ENCODE results near the gene LRRK1.

The LRRK1 gene

GRCh38 chr15:101019366-101019896, 100.3 kb downstream of the LRRK1 start:
- no peaks in the 10 kb centered on the region; the same call in 1 of the 2 replicates for H3K79me2 ChIP-seq (ENCODE audit: control insufficient read depth, low read length)
- H3K9me2 ChIP-seq (replicated peaks; ENCODE audit: control insufficient read depth, low read length), result no peaks in the 10 kb centered on the region
- no peaks in the 10 kb centered on the region for H3F3A ChIP-seq (ENCODE audit: control insufficient read depth, insufficient read depth)
- H3K4me3 ChIP-seq (ENCODE audit: low read length), result no peak overlapping the region
- H3K27me3 ChIP-seq (ENCODE audit: control insufficient read depth, low read length), result no peaks in the 10 kb centered on the region
- peaks cover 100% of the 10 kb centered on the region for H3K36me3 ChIP-seq (ENCODE audit: control insufficient read depth, low read length)
- H3K27ac ChIP-seq (ENCODE audit: low read depth, low read length), result no peak overlapping the region
- H4K20me1 ChIP-seq (ENCODE audit: control insufficient read depth, insufficient read depth, low read depth, low read length), result no peaks in the 10 kb centered on the region
- no peak for TF ChIP-seq EZH2phosphoT487 (IDR thresholded peaks at IDR 0.05; ENCODE audit: borderline replicate concordance, low read length)
- no peak for TF ChIP-seq CTCF (IDR thresholded peaks at IDR 0.05; ENCODE audit: low read depth, low read length, poor library complexity, severe bottlenecking)
- no peaks in the 10 kb centered on the region for H3K4me1 ChIP-seq (ENCODE audit: control insufficient read depth, low read length)
- H3K9me3 ChIP-seq (ENCODE audit: control insufficient read depth, insufficient read depth, low read length), result no peaks in the 10 kb centered on the region
- no peak overlapping the region for H3K4me2 ChIP-seq (ENCODE audit: low read length)

GRCh38 chr15:101020451-101020850, 101.3 kb downstream of the LRRK1 start:
- H3K9me3 ChIP-seq (ENCODE audit: control insufficient read depth, insufficient read depth, low read length), result no peaks in the 10 kb centered on the region
- no peaks in the 10 kb centered on the region for H3K27me3 ChIP-seq (ENCODE audit: control insufficient read depth, low read length)
- TF ChIP-seq EZH2phosphoT487 (IDR thresholded peaks at IDR 0.05; ENCODE audit: borderline replicate concordance, low read length), result no peak
- no peak for TF ChIP-seq CTCF (IDR thresholded peaks at IDR 0.05; ENCODE audit: low read depth, low read length, poor library complexity, severe bottlenecking)
- H3K79me2 ChIP-seq (ENCODE audit: control insufficient read depth, low read length), result no peaks in the 10 kb centered on the region; the same call in 1 of the 2 replicates
- H3K4me1 ChIP-seq (ENCODE audit: control insufficient read depth, low read length), result no peaks in the 10 kb centered on the region
- no peaks in the 10 kb centered on the region for H4K20me1 ChIP-seq (ENCODE audit: control insufficient read depth, insufficient read depth, low read depth, low read length)
- no peaks in the 10 kb centered on the region for H3F3A ChIP-seq (ENCODE audit: control insufficient read depth, insufficient read depth)
- H3K27ac ChIP-seq (ENCODE audit: low read depth, low read length), result no peak overlapping the region
- H3K4me2 ChIP-seq (ENCODE audit: low read length), result no peak overlapping the region
- no peaks in the 10 kb centered on the region for H3K9me2 ChIP-seq (replicated peaks; ENCODE audit: control insufficient read depth, low read length)
- peaks cover 100% of the 10 kb centered on the region for H3K36me3 ChIP-seq (ENCODE audit: control insufficient read depth, low read length)
- H3K4me3 ChIP-seq (ENCODE audit: low read length), result no peak overlapping the region

GRCh38 chr15:101020945-101021344, 101.8 kb downstream of the LRRK1 start:
- Histone ChIP-seq H3K36me3 (ENCODE audit: control insufficient read depth, low read length) (peaks cover 100% of the 10 kb centered on the region), H4K20me1 (ENCODE audit: control insufficient read depth, insufficient read depth, low read depth, low read length) (no peaks in the 10 kb centered on the region), H3K4me1 (ENCODE audit: control insufficient read depth, low read length) (no peaks in the 10 kb centered on the region), H3K4me2 (ENCODE audit: low read length) (no peak overlapping the region), H3K27me3 (ENCODE audit: control insufficient read depth, low read length) (no peaks in the 10 kb centered on the region), H3F3A (ENCODE audit: control insufficient read depth, insufficient read depth) (no peaks in the 10 kb centered on the region), H3K79me2 (ENCODE audit: control insufficient read depth, low read length) (no peaks in the 10 kb centered on the region), H3K27ac (ENCODE audit: low read depth, low read length) (no peak overlapping the region), H3K9me3 (ENCODE audit: control insufficient read depth, insufficient read depth, low read length) (no peaks in the 10 kb centered on the region), H3K4me3 (ENCODE audit: low read length) (no peak overlapping the region), H3K9me2 (replicated peaks; ENCODE audit: control insufficient read depth, low read length) (no peaks in the 10 kb centered on the region)
- TF ChIP-seq EZH2phosphoT487 (IDR thresholded peaks at IDR 0.05; ENCODE audit: borderline replicate concordance, low read length), result no peak
- no peak for TF ChIP-seq CTCF (IDR thresholded peaks at IDR 0.05; ENCODE audit: low read depth, low read length, poor library complexity, severe bottlenecking)

Measured in DOHH2 (cell line).